ENCODE measurements around the gene CGAS. TPM values are rescaled to one million over a fixed set of nuclear protein-coding genes. Genes with fewer than 3 reads are reported as not detected.

Gene CGAS
- total RNA-seq, 1 experiment from 2014 or later: 6.4 TPM

GRCh38 chr6:73391675-73392074 lies 60.4 kb downstream of the CGAS start:
- no peak for ATAC-seq
- H3K9me3 Mint-ChIP-seq: no peaks in the 10 kb centered on the region
- POLR2A ChIA-PET: no interaction called here
- H3K27ac Mint-ChIP-seq: no peak overlapping the region
- H3K36me3 Mint-ChIP-seq: no peaks in the 10 kb centered on the region
- peaks cover 29% of the 10 kb centered on the region for H3K4me1 Mint-ChIP-seq
- CTCF ChIA-PET: no interaction called here
- H3K27me3 Mint-ChIP-seq (ENCODE audit: low read depth): peaks cover 12% of the 10 kb centered on the region
- TF ChIP-seq ZBTB21 (CRISPR knock-in tag; IDR thresholded peaks at IDR 0.05; ENCODE audit: borderline replicate concordance) (no peak), GABPB1 (CRISPR knock-in tag; IDR thresholded peaks at IDR 0.05) (no peak), RELA (CRISPR knock-in tag; IDR thresholded peaks at IDR 0.05; ENCODE audit: borderline replicate concordance) (no peak), PREB (CRISPR knock-in tag; IDR thresholded peaks at IDR 0.05; ENCODE audit: borderline replicate concordance) (no peak), ZNF263 (CRISPR knock-in tag; IDR thresholded peaks at IDR 0.05; ENCODE audit: low read depth) (no peak), NR1H2 (CRISPR knock-in tag; IDR thresholded peaks at IDR 0.05) (no peak), ATF3 (CRISPR knock-in tag; conservative IDR thresholded peaks at IDR 0.05) (no peak), SMAD3 (CRISPR knock-in tag; IDR thresholded peaks at IDR 0.05; ENCODE audit: borderline replicate concordance) (no peak), CREM (CRISPR knock-in tag; IDR thresholded peaks at IDR 0.05) (no peak)
- no peak overlapping the region for H3K4me3 Mint-ChIP-seq
- no peak for DNase-seq (ENCODE audit: low spot score)

GRCh38 chr6:73389854-73390253 lies 62.2 kb downstream of the CGAS start:
- DNase-seq (ENCODE audit: low spot score) (peak; percentile 60), ATAC-seq (no peak)
- Mint-ChIP-seq H3K4me1 (peaks cover 29% of the 10 kb centered on the region), H3K9me3 (no peaks in the 10 kb centered on the region), H3K4me3 (peak overlapping the region; percentile 51), H3K36me3 (no peaks in the 10 kb centered on the region), H3K27me3 (ENCODE audit: low read depth) (peaks cover 12% of the 10 kb centered on the region), H3K27ac (no peak overlapping the region)
- ChIA-PET POLR2A (no interaction called here), CTCF (interaction anchor here (0.8 to 3.3 kb wide), 7 partner anchors 62 to 228 kb away, joined by 3 to 67 read pairs (median 11); partner anchors contain the start of genes CGAS and MTO1)
- TF ChIP-seq MYBL2 (CRISPR knock-in tag; IDR thresholded peaks at IDR 0.05): no peak
- no peak for TF ChIP-seq ZNF138 (CRISPR knock-in tag; conservative IDR thresholded peaks at IDR 0.05)
- TF ChIP-seq, protein P1, sequence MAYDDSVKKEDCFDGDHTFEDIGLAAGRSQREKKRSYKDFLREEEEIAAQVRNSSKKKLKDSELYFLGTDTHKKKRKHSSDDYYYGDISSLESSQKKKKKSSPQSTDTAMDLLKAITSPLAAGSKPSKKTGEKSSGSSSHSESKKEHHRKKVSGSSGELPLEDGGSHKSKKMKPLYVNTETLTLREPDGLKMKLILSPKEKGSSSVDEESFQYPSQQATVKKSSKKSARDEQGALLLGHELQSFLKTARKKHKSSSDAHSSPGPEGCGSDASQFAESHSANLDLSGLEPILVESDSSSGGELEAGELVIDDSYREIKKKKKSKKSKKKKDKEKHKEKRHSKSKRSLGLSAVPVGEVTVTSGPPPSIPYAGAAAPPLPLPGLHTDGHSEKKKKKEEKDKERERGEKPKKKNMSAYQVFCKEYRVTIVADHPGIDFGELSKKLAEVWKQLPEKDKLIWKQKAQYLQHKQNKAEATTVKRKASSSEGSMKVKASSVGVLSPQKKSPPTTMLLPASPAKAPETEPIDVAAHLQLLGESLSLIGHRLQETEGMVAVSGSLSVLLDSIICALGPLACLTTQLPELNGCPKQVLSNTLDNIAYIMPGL (CRISPR knock-in tag; IDR thresholded peaks at IDR 0.05): no peak
- no peak for TF ChIP-seq USF2 (CRISPR knock-in tag; IDR thresholded peaks at IDR 0.05)
- TF ChIP-seq, protein P2, sequence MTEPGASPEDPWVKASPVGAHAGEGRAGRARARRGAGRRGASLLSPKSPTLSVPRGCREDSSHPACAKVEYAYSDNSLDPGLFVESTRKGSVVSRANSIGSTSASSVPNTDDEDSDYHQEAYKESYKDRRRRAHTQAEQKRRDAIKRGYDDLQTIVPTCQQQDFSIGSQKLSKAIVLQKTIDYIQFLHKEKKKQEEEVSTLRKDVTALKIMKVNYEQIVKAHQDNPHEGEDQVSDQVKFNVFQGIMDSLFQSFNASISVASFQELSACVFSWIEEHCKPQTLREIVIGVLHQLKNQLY (CRISPR knock-in tag; IDR thresholded peaks at IDR 0.05): no peak
- no peak for TF ChIP-seq PREB (CRISPR knock-in tag; IDR thresholded peaks at IDR 0.05; ENCODE audit: borderline replicate concordance)
- TF ChIP-seq TEAD1 (CRISPR knock-in tag; IDR thresholded peaks at IDR 0.05): no peak
- TF ChIP-seq NFATC4 (CRISPR knock-in tag; IDR thresholded peaks at IDR 0.05): no peak
- TF ChIP-seq ZNF532 (CRISPR knock-in tag; IDR thresholded peaks at IDR 0.05; ENCODE audit: borderline replicate concordance): no peak
- no peak for TF ChIP-seq FOXP1 (CRISPR knock-in tag; IDR thresholded peaks at IDR 0.05; ENCODE audit: borderline replicate concordance)
- TF ChIP-seq, protein P3, sequence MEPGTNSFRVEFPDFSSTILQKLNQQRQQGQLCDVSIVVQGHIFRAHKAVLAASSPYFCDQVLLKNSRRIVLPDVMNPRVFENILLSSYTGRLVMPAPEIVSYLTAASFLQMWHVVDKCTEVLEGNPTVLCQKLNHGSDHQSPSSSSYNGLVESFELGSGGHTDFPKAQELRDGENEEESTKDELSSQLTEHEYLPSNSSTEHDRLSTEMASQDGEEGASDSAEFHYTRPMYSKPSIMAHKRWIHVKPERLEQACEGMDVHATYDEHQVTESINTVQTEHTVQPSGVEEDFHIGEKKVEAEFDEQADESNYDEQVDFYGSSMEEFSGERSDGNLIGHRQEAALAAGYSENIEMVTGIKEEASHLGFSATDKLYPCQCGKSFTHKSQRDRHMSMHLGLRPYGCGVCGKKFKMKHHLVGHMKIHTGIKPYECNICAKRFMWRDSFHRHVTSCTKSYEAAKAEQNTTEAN (CRISPR knock-in tag; IDR thresholded peaks at IDR 0.05): no peak
- TF ChIP-seq, protein P4, sequence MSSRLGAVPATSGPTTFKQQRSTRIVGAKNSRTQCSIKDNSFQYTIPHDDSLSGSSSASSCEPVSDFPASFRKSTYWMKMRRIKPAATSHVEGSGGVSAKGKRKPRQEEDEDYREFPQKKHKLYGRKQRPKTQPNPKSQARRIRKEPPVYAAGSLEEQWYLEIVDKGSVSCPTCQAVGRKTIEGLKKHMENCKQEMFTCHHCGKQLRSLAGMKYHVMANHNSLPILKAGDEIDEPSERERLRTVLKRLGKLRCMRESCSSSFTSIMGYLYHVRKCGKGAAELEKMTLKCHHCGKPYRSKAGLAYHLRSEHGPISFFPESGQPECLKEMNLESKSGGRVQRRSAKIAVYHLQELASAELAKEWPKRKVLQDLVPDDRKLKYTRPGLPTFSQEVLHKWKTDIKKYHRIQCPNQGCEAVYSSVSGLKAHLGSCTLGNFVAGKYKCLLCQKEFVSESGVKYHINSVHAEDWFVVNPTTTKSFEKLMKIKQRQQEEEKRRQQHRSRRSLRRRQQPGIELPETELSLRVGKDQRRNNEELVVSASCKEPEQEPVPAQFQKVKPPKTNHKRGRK (CRISPR knock-in tag; IDR thresholded peaks at IDR 0.05; ENCODE audit: borderline replicate concordance): no peak
